Smooth muscle cell (in vitro differentiated cells): ENCODE measurements around the gene LRRC8B. TPM values are rescaled to one million over a fixed set of nuclear protein-coding genes. Genes with fewer than 3 reads are reported as not detected.
A peak's percentile ranks its signal among the peaks of the same experiment; 100 is the strongest.

ENCODE experiments used
- DNase-seq: peaks from one replicate; lab custom pipeline; 2025; ENCODE audit not compliant: unreplicated experiment; lab: John Stamatoyannopoulos, UW
- H2AFZ ChIP-seq: fragments of 200-600 bp; sonication (generic); 2 replicates; pipeline ENCODE4 v1.6.0; 2016; ENCODE audit warnings: antibody characterized with exemption, low read depth, mild to moderate bottlenecking
- H3F3A ChIP-seq: fragments of 200-600 bp; sonication (generic); 2 replicates; pipeline ENCODE4 v1.6.0; 2017; ENCODE audit warnings: antibody characterized with exemption, low read depth
- H3K27ac ChIP-seq: fragments of 200-600 bp; sonication (generic); 2 replicates; pipeline ENCODE4 v1.5.1; 2016; ENCODE audit warnings: low read depth, mild to moderate bottlenecking
- H3K27me3 ChIP-seq: fragments of 200-600 bp; sonication (generic); 2 replicates; pipeline ENCODE4 v1.6.1; 2016; ENCODE audit warnings: low read depth, mild to moderate bottlenecking
- H3K36me3 ChIP-seq: fragments of 200-600 bp; sonication (generic); 2 replicates; pipeline ENCODE4 v1.5.1; 2016; ENCODE audit warnings: low read depth
- H3K4me1 ChIP-seq: fragments of 200-600 bp; sonication (generic); 2 replicates; pipeline ENCODE4 v1.5.1; 2016; ENCODE audit warnings: low read depth
- H3K4me2 ChIP-seq: fragments of 200-600 bp; sonication (generic); 2 replicates; pipeline ENCODE4 v1.6.0; 2016; ENCODE audit warnings: mild to moderate bottlenecking
- H3K4me3 ChIP-seq: fragments of 200-600 bp; sonication (generic); 2 replicates; pipeline ENCODE4 v1.5.1; 2016; ENCODE audit warnings: mild to moderate bottlenecking
- H3K79me2 ChIP-seq: fragments of 200-600 bp; sonication (generic); 2 replicates; pipeline ENCODE4 v1.6.0; 2016; ENCODE audit warnings: low read depth, mild to moderate bottlenecking
- H3K9ac ChIP-seq: fragments of 200-600 bp; sonication (generic); 2 replicates; pipeline ENCODE4 v1.6.0; 2016; ENCODE audit warnings: low read depth
- H3K9me3 ChIP-seq: fragments of 200-600 bp; sonication (generic); replicated peaks from 2 replicates; pipeline ENCODE4 v1.5.1; 2016; ENCODE audit warnings: low read depth
- H4K20me1 ChIP-seq: fragments of 200-600 bp; sonication (generic); 2 replicates; pipeline ENCODE4 v1.6.0; 2016; ENCODE audit warnings: low read depth
- WGBS: methylation state at CpG from one replicate; pipeline ENCODE4 v1.1.7; 2016; ENCODE audit warnings: low lambda C conversion rate; 5-methylcytosine and 5-hydroxymethylcytosine counted together
- polyA plus RNA-seq: library from polyadenylated mRNA; unstranded; fragments of >200 nt; fragmentation: Nextera tagmentation; extraction: Ambion mirVana; gene quantifications from 2 replicates; pipeline ENCODE4 v1.2.1, GENCODE V29; 2016
- total RNA-seq: library from RNA; depleted of rRNA; stranded (reverse); fragments of >200 nt; gene quantifications from 2 replicates; pipeline ENCODE4 v1.2.3, GENCODE V29; 2014
- TF ChIP-seq, protein P1 (sequence below): fragments of 200-600 bp; sonication (generic); IDR thresholded peaks from 2 replicates; pipeline ENCODE4 v1.5.1; 2017; ENCODE audit warnings: borderline replicate concordance, mild to moderate bottlenecking, antibody characterized with exemption; ENCODE audit not compliant: insufficient read depth, poor library complexity, severe bottlenecking

Gene LRRC8B
- total and polyA plus RNA-seq, 2 experiments from 2014 or later = 1.5 to 4.6 TPM

DNA sequence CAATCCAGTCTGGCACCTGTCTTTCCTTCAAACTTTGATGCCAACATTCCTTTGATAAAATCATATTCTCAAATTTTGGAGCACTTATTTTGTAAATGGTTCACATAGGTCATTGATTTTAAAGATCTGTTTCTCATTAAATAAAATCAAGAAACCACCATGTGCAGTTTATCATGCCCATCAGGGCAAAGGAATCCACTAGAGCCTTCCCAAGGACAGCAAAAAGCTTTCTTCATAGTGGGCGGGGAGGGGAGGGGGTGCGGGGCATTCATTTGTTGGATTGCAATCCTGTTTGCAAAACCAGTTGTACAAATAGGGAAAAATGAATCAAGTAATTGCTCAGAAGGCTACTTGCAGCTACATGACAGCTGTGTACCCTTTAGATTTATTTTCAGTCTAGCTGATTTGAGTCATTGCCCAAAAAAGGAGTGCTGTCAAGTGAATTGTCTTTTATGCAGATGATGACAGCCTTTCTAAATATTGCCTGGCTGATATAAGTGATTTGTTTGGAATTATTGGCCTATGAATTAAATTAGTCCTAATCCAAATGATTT, 23.0 kb downstream of the LRRC8B start:
- Histone ChIP-seq H3K27me3 (no peaks in the 10 kb centered on the region), H2AFZ (no peak overlapping the region), H3K4me2 (peak overlapping the region; percentile 2), H3K36me3 (no peaks in the 10 kb centered on the region), H3F3A (no peaks in the 10 kb centered on the region), H3K9ac (no peak overlapping the region), H3K9me3 (no peaks in the 10 kb centered on the region), H3K4me3 (no peak overlapping the region), H3K27ac (peak overlapping the region; percentile 17), H3K4me1 (peaks cover 11% of the 10 kb centered on the region), H4K20me1 (no peaks in the 10 kb centered on the region), H3K79me2 (no peaks in the 10 kb centered on the region)
- DNase-seq = no peak
- TF ChIP-seq, protein P1, sequence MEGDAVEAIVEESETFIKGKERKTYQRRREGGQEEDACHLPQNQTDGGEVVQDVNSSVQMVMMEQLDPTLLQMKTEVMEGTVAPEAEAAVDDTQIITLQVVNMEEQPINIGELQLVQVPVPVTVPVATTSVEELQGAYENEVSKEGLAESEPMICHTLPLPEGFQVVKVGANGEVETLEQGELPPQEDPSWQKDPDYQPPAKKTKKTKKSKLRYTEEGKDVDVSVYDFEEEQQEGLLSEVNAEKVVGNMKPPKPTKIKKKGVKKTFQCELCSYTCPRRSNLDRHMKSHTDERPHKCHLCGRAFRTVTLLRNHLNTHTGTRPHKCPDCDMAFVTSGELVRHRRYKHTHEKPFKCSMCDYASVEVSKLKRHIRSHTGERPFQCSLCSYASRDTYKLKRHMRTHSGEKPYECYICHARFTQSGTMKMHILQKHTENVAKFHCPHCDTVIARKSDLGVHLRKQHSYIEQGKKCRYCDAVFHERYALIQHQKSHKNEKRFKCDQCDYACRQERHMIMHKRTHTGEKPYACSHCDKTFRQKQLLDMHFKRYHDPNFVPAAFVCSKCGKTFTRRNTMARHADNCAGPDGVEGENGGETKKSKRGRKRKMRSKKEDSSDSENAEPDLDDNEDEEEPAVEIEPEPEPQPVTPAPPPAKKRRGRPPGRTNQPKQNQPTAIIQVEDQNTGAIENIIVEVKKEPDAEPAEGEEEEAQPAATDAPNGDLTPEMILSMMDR = no peak
- 73% methylated on average over 2 of the region's 2 CpGs for WGBS

DNA sequence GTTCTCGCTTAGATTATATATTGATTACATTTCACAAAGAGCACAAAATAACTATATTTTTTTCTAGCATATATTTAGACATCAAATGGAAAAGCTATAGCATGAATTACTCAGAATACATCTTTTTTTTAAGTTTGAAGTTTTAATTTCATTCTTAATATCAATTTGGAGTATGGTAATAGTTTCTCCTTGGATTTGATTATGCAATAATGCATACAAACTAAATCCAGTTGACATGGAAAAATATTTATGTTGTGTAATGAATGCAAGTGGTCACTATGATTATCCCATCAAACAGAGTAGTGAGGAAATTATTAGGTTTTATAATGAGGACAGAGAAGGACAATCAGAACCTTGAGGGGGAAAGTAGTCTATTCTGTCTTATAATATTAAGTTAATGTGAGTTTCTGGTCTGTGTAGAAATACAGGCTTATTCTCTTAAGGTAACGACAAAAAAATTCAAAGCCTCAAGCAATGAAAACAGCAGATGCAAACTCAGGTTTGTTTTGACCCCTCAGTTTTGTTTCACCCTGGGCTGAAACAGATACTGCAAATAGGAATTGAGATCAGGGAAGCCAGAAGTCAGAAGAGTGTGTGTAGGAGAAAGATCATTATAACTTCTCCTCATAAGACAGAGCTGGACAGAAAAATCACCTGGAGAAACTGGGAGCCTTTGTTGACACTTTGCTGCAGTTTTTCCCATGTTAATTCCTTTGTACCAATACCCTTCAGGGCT, 23.7 kb downstream of the LRRC8B start:
- 89% methylated on average over 2 of the region's 2 CpGs for WGBS
- H2AFZ ChIP-seq = no peak overlapping the region
- H3K9me3 ChIP-seq = no peaks in the 10 kb centered on the region
- H3K79me2 ChIP-seq = no peaks in the 10 kb centered on the region
- H3K36me3 ChIP-seq = no peaks in the 10 kb centered on the region
- H4K20me1 ChIP-seq = no peaks in the 10 kb centered on the region
- DNase-seq = no peak
- no peak overlapping the region for H3K4me3 ChIP-seq
- H3K4me2 ChIP-seq = peak overlapping the region; percentile 2
- TF ChIP-seq, protein P1 = no peak
- no peaks in the 10 kb centered on the region for H3K27me3 ChIP-seq
- H3K9ac ChIP-seq = no peak overlapping the region
- H3F3A ChIP-seq = no peaks in the 10 kb centered on the region
- H3K4me1 ChIP-seq = peaks cover 11% of the 10 kb centered on the region
- no peak overlapping the region for H3K27ac ChIP-seq

DNA sequence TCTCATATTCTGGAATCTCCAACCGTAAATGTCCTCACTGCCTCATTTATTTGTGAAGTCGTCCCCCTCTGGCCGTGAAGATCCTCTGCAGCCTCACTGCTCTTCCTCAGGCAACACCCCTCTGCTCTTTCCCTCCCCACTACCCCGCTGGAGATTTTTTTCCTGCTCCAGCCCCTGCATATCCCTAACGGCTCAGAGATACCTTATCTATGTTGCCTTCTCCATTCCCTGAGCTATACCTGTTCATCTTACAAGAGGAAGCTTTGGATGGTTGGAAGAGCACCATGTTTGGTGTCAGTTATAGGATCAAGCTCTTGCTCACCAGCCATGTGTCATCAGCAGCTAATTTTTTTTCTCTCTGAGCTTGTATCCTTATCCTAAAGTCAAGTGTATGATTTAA, 26.4 kb downstream of the LRRC8B start:
- Histone ChIP-seq H3K79me2 (no peaks in the 10 kb centered on the region), H4K20me1 (no peaks in the 10 kb centered on the region), H3K9me3 (no peaks in the 10 kb centered on the region), H3K9ac (no peak overlapping the region), H3K4me2 (no peak overlapping the region), H3K27me3 (no peaks in the 10 kb centered on the region), H3K36me3 (no peaks in the 10 kb centered on the region), H3K4me3 (no peak overlapping the region), H3K27ac (no peak overlapping the region), H3F3A (no peaks in the 10 kb centered on the region), H2AFZ (no peak overlapping the region), H3K4me1 (peaks cover 8% of the 10 kb centered on the region)
- no peak for DNase-seq
- WGBS = 59% methylated on average over 5 of the region's 5 CpGs
- TF ChIP-seq, protein P1 = no peak
